ENCODE measurements around the gene GRID1.

Gene GRID1

DNA sequence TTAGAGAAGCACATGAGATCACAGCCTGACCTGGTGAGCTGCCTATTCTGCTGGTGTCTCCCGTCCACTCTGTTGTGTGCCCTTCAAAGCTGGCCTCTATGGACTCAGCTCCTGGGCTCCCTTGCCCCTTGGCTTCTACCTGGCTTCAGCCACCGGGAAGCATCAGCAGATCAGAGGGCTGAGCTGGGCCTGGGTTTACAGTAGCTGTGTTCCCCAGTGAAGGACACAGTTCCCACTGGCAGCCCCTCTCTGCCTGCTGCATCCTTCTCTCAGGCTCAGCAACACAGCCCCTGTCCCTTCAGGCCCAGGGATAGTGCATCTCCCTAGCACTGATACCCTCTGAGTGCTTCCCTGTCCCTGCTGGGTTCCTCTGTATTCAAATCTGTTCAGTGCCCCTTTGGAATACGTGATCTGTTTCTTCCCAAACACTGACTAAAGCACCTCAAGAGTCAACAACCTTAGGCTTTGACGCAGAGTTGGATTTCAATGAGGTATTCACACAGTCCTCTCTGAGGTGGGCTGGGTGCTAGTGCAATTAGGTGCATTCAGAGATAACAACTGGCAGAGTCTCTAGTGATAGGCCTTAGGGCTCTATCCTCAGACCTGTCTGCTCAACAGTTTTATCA lies 109.8 kb downstream of the GRID1 start:
- no peak overlapping the region for H3K27ac ChIP-seq (ENCODE audit: extremely low read depth, low read depth, low read length)
- ChIA-PET POLR2A (no interaction called here), CTCF (no interaction called here)
- TF ChIP-seq ZNF37A (tag by site-specific recombination; IDR thresholded peaks at IDR 0.05) (no peak), SP7 (tag by site-specific recombination; IDR thresholded peaks at IDR 0.05) (no peak), ZNF701 (tag by site-specific recombination; IDR thresholded peaks at IDR 0.05) (no peak), YY1 (tag by site-specific recombination; IDR thresholded peaks at IDR 0.05) (no peak), ZNF121 (tag by site-specific recombination; IDR thresholded peaks at IDR 0.05) (no peak), ZSCAN16 (tag by site-specific recombination; IDR thresholded peaks at IDR 0.05) (no peak), ZBTB48 (tag by site-specific recombination; IDR thresholded peaks at IDR 0.05) (no peak), ZNF174 (tag by site-specific recombination; IDR thresholded peaks at IDR 0.05) (no peak), ZNF555 (tag by site-specific recombination; conservative IDR thresholded peaks at IDR 0.05) (no peak)
- TF ChIP-seq, protein P1, sequence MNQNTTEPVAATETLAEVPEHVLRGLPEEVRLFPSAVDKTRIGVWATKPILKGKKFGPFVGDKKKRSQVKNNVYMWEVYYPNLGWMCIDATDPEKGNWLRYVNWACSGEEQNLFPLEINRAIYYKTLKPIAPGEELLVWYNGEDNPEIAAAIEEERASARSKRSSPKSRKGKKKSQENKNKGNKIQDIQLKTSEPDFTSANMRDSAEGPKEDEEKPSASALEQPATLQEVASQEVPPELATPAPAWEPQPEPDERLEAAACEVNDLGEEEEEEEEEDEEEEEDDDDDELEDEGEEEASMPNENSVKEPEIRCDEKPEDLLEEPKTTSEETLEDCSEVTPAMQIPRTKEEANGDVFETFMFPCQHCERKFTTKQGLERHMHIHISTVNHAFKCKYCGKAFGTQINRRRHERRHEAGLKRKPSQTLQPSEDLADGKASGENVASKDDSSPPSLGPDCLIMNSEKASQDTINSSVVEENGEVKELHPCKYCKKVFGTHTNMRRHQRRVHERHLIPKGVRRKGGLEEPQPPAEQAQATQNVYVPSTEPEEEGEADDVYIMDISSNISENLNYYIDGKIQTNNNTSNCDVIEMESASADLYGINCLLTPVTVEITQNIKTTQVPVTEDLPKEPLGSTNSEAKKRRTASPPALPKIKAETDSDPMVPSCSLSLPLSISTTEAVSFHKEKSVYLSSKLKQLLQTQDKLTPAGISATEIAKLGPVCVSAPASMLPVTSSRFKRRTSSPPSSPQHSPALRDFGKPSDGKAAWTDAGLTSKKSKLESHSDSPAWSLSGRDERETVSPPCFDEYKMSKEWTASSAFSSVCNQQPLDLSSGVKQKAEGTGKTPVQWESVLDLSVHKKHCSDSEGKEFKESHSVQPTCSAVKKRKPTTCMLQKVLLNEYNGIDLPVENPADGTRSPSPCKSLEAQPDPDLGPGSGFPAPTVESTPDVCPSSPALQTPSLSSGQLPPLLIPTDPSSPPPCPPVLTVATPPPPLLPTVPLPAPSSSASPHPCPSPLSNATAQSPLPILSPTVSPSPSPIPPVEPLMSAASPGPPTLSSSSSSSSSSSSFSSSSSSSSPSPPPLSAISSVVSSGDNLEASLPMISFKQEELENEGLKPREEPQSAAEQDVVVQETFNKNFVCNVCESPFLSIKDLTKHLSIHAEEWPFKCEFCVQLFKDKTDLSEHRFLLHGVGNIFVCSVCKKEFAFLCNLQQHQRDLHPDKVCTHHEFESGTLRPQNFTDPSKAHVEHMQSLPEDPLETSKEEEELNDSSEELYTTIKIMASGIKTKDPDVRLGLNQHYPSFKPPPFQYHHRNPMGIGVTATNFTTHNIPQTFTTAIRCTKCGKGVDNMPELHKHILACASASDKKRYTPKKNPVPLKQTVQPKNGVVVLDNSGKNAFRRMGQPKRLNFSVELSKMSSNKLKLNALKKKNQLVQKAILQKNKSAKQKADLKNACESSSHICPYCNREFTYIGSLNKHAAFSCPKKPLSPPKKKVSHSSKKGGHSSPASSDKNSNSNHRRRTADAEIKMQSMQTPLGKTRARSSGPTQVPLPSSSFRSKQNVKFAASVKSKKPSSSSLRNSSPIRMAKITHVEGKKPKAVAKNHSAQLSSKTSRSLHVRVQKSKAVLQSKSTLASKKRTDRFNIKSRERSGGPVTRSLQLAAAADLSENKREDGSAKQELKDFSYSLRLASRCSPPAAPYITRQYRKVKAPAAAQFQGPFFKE (tag by site-specific recombination; IDR thresholded peaks at IDR 0.05; ENCODE audit: borderline replicate concordance): no peak
- H3K9me3 ChIP-seq (ENCODE audit: control insufficient read depth, insufficient read depth, low read depth, low read length): no peaks in the 10 kb centered on the region
- H3K4me1 ChIP-seq (ENCODE audit: control insufficient read depth, insufficient read depth, low read length): peaks cover 22% of the 10 kb centered on the region
- H3K36me3 ChIP-seq (ENCODE audit: control insufficient read depth in 2 of 2, insufficient read depth in 1 of 2, low read length in 2 of 2): no peaks in the 10 kb centered on the region
- H3K4me3 ChIP-seq (ENCODE audit: low read depth, low read length): no peak overlapping the region

DNA sequence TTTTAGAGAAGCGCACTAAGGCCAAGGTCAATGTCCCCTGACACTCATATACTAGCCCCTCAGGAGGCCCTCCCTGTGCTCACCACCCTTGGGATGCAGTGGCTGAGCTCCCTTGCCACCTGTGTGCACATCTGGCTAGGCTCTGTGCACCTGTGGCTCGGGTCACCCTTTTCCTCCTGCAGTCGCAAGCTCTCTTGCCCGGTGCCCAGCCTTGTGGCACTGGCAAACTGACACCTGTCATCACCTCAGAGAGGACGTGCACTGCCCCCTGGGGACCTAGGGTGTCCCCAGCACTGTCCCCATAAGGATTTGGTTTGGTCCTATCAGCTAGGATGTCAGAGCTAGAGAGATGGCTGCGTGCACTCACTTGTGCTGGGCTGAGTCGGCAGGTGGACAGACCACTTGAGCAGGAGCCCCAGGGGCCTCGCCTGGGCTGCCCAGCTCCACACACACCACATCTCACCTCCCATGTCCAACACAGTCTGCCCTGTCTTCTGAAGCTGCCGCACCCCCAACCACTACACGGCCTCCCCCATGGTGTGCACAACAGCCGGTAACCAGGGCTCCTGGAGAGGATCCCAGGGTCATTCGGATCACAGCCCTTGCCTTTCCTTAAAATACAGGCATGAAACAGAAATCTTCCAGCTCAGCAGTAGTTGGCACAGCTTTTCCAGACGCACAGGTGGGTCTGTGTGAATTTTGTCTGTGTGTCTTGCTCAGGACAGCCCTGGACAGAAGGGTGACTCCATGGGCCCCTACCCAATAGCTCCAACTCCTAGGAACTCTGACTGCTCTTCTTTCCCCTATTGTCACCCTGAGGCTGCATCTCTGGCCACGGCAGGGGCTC lies 111.0 kb downstream of the GRID1 start:
- CTCF ChIA-PET: interaction anchor here (0.7 to 0.9 kb wide), 2 partner anchors 134 to 330 kb away, joined by 3 to 4 read pairs; no protein-coding TSS in a partner anchor

More for the DNA sequence above, 111.0 kb downstream of the GRID1 start:
- no peak overlapping the region for H3K27ac ChIP-seq (ENCODE audit: extremely low read depth, low read depth, low read length)
- peak; percentile 51 for TF ChIP-seq SCRT1 (tag by site-specific recombination; IDR thresholded peaks at IDR 0.05; ENCODE audit: borderline replicate concordance)
- no peak for TF ChIP-seq ZNF449 (tag by site-specific recombination; IDR thresholded peaks at IDR 0.05)
- TF ChIP-seq, protein P2, sequence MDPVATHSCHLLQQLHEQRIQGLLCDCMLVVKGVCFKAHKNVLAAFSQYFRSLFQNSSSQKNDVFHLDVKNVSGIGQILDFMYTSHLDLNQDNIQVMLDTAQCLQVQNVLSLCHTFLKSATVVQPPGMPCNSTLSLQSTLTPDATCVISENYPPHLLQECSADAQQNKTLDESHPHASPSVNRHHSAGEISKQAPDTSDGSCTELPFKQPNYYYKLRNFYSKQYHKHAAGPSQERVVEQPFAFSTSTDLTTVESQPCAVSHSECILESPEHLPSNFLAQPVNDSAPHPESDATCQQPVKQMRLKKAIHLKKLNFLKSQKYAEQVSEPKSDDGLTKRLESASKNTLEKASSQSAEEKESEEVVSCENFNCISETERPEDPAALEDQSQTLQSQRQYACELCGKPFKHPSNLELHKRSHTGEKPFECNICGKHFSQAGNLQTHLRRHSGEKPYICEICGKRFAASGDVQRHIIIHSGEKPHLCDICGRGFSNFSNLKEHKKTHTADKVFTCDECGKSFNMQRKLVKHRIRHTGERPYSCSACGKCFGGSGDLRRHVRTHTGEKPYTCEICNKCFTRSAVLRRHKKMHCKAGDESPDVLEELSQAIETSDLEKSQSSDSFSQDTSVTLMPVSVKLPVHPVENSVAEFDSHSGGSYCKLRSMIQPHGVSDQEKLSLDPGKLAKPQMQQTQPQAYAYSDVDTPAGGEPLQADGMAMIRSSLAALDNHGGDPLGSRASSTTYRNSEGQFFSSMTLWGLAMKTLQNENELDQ (tag by site-specific recombination; IDR thresholded peaks at IDR 0.05; ENCODE audit: low read depth): no peak
- TF ChIP-seq SCRT2 (tag by site-specific recombination; IDR thresholded peaks at IDR 0.05): peak; percentile 37; the same call in 1 of the 2 replicates
- POLR2A ChIA-PET: no interaction called here
- H3K4me1 ChIP-seq (ENCODE audit: control insufficient read depth, insufficient read depth, low read length): peaks cover 22% of the 10 kb centered on the region
- H3K9me3 ChIP-seq (ENCODE audit: control insufficient read depth, insufficient read depth, low read depth, low read length): no peaks in the 10 kb centered on the region
- H3K4me3 ChIP-seq (ENCODE audit: low read depth, low read length): no peak overlapping the region
- H3K36me3 ChIP-seq (ENCODE audit: control insufficient read depth in 2 of 2, insufficient read depth in 1 of 2, low read length in 2 of 2): no peaks in the 10 kb centered on the region
